Neural crest cell (in vitro differentiated cells): ENCODE measurements around the gene CDC42BPB. TPM values are rescaled to one million over a fixed set of nuclear protein-coding genes. Genes with fewer than 3 reads are reported as not detected.
A peak's percentile ranks its signal among the peaks of the same experiment; 100 is the strongest.

Experiments
- DNase-seq: peaks from one replicate; pipeline ENCODE4 v3.0.0; 2021; ENCODE audit warnings: low read depth, mixed read lengths, low spot score
- H3K27ac Mint-ChIP-seq: one replicate; pipeline ENCODE4 v1.8.0; 2021; ENCODE audit warnings: mild to moderate bottlenecking, mixed read lengths; ENCODE audit not compliant: unreplicated experiment
- H3K27me3 Mint-ChIP-seq: 2 replicates; pipeline ENCODE4 v1.8.0; 2021; ENCODE audit warnings: low read depth, mild to moderate bottlenecking, mixed read lengths
- H3K36me3 Mint-ChIP-seq: 2 replicates; pipeline ENCODE4 v1.8.0; 2021; ENCODE audit warnings: low read depth, mild to moderate bottlenecking, mixed read lengths
- H3K4me1 Mint-ChIP-seq: 2 replicates; pipeline ENCODE4 v1.8.0; 2021; ENCODE audit warnings: mixed read lengths
- H3K4me3 Mint-ChIP-seq: one replicate; pipeline ENCODE4 v1.8.0; 2021; ENCODE audit warnings: mild to moderate bottlenecking, mixed read lengths
- H3K9me3 Mint-ChIP-seq: 2 replicates; pipeline ENCODE4 v1.8.0; 2021; ENCODE audit warnings: mixed read lengths
- total RNA-seq: library from RNA; stranded (reverse); gene quantifications from 2 replicates; pipeline ENCODE4 v1.2.1, GENCODE V29; 2021
- TF ChIP-seq, protein P1 (sequence below): fragments of 200-600 bp; sonication (generic); conservative IDR thresholded peaks from 2 replicates; pipeline ENCODE4 v1.5.0; 2021; ENCODE audit warnings: antibody characterized with exemption, mild to moderate bottlenecking

The CDC42BPB gene
- total RNA-seq, 1 donor from 2014 or later: 94.8 TPM

DNA sequence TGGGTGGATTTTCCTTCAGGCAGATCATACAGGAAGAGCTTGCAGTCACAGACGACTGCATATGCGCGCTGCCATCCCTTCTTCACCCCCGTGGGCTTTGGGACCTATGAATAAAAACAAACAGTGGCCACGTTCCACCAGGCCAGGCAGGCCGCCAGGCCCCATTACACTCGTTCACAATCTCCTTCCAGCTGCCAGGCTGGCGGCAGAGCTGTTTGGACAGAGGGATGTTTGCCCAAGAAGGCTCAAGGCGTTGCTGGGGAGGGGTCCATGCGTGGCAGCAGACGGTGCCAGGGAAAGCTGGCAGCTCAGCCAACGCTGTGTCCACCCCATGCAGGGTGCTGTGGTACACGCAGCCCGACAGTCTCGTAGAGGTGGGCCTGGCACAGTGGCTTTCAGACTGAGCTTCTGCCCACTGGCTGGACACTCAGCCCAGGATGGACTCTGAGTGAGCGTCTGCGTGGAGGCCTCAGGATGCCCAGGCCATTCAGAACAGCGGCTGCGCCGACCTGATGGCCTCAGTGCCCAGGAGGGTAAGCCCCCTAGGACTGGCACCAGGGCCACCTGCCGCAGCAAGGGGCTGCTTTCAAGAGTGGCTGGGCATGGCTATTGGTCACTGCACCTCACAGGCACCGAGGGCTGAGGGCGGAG, 107.4 kb downstream of the CDC42BPB start:
- H3K36me3 Mint-ChIP-seq: peaks cover 5% of the 10 kb centered on the region

DNA sequence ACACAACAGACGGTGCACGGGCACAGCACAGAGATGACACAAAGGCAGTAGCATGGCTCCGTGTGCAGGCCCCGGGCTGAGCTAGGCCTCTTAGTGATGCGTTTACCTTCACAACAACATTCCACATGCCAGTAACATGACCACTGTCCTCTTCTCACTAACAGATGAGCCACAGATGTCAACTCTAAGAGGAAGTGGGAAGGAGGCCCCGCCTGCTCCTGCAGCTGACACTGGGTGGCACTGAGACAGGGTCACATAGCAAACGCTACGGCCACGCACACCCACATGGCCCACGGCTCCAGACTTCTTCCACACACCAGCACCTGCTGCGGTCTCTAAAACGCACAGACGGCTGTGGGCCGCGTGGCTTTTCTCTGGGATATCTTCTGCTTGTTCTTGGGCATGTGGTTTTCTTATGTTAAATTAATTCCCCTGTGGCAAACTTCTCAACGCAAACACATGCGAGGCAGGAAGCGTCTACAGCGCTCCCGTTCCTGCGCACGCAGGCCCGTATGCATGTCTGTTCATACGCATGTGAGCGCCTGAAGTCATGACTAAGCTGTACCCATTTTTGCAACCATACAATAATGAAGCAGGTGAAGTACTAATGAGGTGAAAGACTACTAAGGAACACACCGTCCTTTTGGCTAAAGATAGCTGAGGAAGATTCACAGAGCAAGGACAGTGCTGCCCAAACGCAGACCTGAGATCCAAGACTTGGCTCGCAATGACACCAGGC, 108.1 kb downstream of the CDC42BPB start:
- H3K4me3 Mint-ChIP-seq: no peak overlapping the region
- H3K27ac Mint-ChIP-seq: peak overlapping the region; percentile 50
- no peaks in the 10 kb centered on the region for H3K27me3 Mint-ChIP-seq
- TF ChIP-seq, protein P1, sequence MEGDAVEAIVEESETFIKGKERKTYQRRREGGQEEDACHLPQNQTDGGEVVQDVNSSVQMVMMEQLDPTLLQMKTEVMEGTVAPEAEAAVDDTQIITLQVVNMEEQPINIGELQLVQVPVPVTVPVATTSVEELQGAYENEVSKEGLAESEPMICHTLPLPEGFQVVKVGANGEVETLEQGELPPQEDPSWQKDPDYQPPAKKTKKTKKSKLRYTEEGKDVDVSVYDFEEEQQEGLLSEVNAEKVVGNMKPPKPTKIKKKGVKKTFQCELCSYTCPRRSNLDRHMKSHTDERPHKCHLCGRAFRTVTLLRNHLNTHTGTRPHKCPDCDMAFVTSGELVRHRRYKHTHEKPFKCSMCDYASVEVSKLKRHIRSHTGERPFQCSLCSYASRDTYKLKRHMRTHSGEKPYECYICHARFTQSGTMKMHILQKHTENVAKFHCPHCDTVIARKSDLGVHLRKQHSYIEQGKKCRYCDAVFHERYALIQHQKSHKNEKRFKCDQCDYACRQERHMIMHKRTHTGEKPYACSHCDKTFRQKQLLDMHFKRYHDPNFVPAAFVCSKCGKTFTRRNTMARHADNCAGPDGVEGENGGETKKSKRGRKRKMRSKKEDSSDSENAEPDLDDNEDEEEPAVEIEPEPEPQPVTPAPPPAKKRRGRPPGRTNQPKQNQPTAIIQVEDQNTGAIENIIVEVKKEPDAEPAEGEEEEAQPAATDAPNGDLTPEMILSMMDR: no peak
- peaks cover 5% of the 10 kb centered on the region for H3K36me3 Mint-ChIP-seq
- DNase-seq: no peak
- H3K9me3 Mint-ChIP-seq: no peaks in the 10 kb centered on the region
- H3K4me1 Mint-ChIP-seq: no peaks in the 10 kb centered on the region

More for the DNA sequence above, 107.4 kb downstream of the CDC42BPB start:
- TF ChIP-seq, protein P1: no peak
- Mint-ChIP-seq H3K4me3 (no peak overlapping the region), H3K9me3 (no peaks in the 10 kb centered on the region), H3K27me3 (no peaks in the 10 kb centered on the region), H3K27ac (no peak overlapping the region), H3K4me1 (no peaks in the 10 kb centered on the region)
- DNase-seq: no peak

DNA sequence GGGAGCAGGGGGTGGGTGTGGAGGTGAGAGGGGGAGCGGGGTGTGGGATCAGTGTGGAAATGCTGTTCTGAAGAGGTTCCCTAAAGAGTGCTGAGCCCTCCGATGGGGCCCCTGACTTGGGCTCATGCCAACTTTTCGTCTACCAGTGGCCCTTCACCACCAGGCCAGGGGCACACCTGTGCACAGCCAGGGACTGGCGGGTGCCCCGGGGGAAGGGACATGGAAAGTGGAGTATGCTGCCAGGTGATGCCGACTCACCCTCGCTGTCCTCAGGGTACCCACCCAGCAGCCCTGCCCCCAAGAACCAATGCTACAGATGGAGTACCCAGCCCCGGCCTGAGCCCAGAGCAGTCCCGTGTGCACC, 108.7 kb downstream of the CDC42BPB start:
- H3K4me3 Mint-ChIP-seq: no peak overlapping the region
- peaks cover 5% of the 10 kb centered on the region for H3K36me3 Mint-ChIP-seq
- TF ChIP-seq, protein P1: no peak
- H3K27ac Mint-ChIP-seq: peak overlapping the region; percentile 50
- H3K9me3 Mint-ChIP-seq: no peaks in the 10 kb centered on the region
- no peaks in the 10 kb centered on the region for H3K4me1 Mint-ChIP-seq
- no peak for DNase-seq
- no peaks in the 10 kb centered on the region for H3K27me3 Mint-ChIP-seq

DNA sequence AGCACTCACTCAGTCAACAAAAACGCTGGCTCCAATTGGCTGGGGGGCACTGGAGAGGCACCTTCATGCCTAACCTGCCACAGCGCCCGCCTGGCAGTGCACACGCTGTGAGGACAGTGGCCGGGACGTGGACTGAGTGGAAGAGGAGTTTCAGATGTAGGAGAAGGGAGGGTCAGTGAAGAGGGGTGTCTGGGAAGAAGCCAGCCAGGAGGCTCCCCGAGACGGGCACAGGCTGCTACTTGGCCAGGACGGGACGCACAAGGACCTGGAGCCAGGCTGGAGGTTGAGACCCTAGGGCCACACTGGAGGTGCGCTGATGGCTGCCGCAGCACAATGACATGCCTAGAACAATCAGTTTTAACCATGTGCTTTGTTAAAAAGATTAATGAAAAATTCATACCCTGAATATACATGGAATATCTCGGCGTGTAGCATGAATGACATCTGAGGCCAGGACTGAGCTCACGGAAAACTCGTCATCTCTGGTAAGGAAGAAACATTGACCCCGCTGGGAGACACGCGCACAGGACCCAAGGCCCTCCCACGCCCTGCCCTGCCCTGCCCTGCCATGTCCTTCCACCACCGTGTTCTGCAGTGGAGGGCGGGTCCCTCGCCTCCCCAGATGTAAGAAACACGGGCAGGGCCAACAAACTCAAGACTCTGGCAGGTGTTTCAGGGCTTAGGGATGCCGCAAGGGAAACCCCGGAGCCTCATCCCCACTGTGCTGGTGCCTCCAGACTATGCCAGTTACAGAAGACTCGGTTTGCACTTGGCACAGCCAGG, 109.8 kb downstream of the CDC42BPB start:
- H3K36me3 Mint-ChIP-seq: peaks cover 5% of the 10 kb centered on the region
- no peaks in the 10 kb centered on the region for H3K9me3 Mint-ChIP-seq
- DNase-seq: no peak
- no peak overlapping the region for H3K27ac Mint-ChIP-seq
- TF ChIP-seq, protein P1: no peak
- no peaks in the 10 kb centered on the region for H3K27me3 Mint-ChIP-seq
- H3K4me3 Mint-ChIP-seq: no peak overlapping the region
- H3K4me1 Mint-ChIP-seq: no peaks in the 10 kb centered on the region

DNA sequence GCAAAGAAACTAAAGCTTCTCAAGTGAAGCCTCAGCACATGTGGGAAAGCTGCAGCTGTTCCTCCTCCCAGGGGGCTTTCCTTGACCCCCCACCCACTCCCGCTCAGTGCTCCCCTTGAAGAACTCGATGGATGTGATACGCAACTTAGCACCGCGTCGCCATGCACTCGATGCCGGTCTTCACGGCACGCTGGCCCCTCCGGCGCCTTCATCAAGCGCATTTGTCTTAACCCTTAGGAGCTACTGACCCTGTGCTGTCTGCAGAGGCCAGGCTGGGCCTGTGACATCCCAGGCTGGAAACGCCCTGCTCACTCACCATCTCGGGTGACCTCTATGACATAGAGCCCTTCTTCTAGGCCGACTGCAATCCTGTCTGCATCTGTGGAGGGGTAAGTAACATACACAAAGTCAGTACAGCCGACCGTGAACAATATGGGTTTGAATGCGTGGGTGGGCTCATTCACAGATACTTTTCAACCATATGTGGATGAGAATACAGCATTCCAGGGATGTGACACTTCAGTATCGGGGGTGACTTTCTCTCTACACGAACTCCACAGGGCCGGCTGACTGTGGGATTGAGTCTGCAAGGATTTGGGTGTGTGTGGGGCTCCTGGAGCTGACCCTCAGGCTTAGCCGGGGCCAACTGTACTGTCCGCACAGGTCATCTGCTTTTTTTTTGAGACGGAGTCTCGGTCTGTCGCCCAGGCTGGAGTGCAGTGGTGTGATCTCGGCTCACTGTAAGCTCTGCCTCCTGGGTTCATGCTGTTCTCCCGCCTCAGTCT, 111.8 kb downstream of the CDC42BPB start:
- H3K4me1 Mint-ChIP-seq: no peaks in the 10 kb centered on the region
- TF ChIP-seq, protein P1: no peak
- H3K9me3 Mint-ChIP-seq: no peaks in the 10 kb centered on the region
- peaks cover 6% of the 10 kb centered on the region for H3K36me3 Mint-ChIP-seq
- peak overlapping the region; percentile 35 for H3K27ac Mint-ChIP-seq
- H3K4me3 Mint-ChIP-seq: no peak overlapping the region
- no peaks in the 10 kb centered on the region for H3K27me3 Mint-ChIP-seq
- no peak for DNase-seq
